ENCODE measurements around the gene HSD11B2. TPM values are rescaled to one million over a fixed set of nuclear protein-coding genes. Genes with fewer than 3 reads are reported as not detected.
A peak's percentile ranks its signal among the peaks of the same experiment; 100 is the strongest.

The HSD11B2 gene
- total and polyA plus RNA-seq, 4 donors, result 0.51 to 6.7 (median 2.2) TPM

GRCh38 chr16:67393111-67393787 is 37.7 kb upstream of the HSD11B2 start, which contains the start of gene TPPP3 (continued):
- TF ChIP-seq REST (IDR thresholded peaks at IDR 0.05), result no peak
- no peak for TF ChIP-seq ZBTB33 (IDR thresholded peaks at IDR 0.05)
- no peak for TF ChIP-seq GABPA (IDR thresholded peaks at IDR 0.05 in 1 of 2, conservative IDR thresholded peaks at IDR 0.05 in 1 of 2)
- no peak for TF ChIP-seq FOXA2 (IDR thresholded peaks at IDR 0.05)
- no peak for TF ChIP-seq HNF4A (conservative IDR thresholded peaks at IDR 0.05)
- TF ChIP-seq TAF1 (conservative IDR thresholded peaks at IDR 0.05), result no peak
- no peak for TF ChIP-seq MAX (IDR thresholded peaks at IDR 0.05)

GRCh38 chr16:67393788-67394154 is 37.1 kb upstream of the HSD11B2 start:
- Histone ChIP-seq H3K27ac (ENCODE audit: low read depth in 1 of 2, low read length in 2 of 2) (no peak overlapping the region), H3K9ac (ENCODE audit: low read depth in 1 of 2, low read length in 2 of 2) (no peak overlapping the region), H3K4me1 (ENCODE audit: control insufficient read depth in 4 of 4, insufficient read depth in 4 of 4, low read length in 3 of 4) (peaks cover 3 to 21% (median 4%) of the 10 kb centered on the region in 4 donors), H3K4me3 (ENCODE audit: low read depth in 1 of 3, low read length in 3 of 3) (peak overlapping the region in 1 of 3 donors; percentile 1), H3K9me3 (ENCODE audit: control insufficient read depth in 4 of 4, low read length in 3 of 4) (no peaks in the 10 kb centered on the region), H3K36me3 (ENCODE audit: control insufficient read depth in 4 of 4, insufficient read depth in 3 of 4, low read depth in 1 of 4, low read length in 3 of 4) (no peaks in the 10 kb centered on the region), H3K27me3 (ENCODE audit: control insufficient read depth in 4 of 4, insufficient read depth in 4 of 4, low read length in 3 of 4) (peaks cover 0 to 3% (median 1%) of the 10 kb centered on the region in 4 donors)
- 8% methylated on average over 20 of the region's 20 CpGs for WGBS
- DNase-seq (ENCODE audit: low spot score), result no peak
- TF ChIP-seq FOXA2 (IDR thresholded peaks at IDR 0.05), result no peak
- TF ChIP-seq GABPA (IDR thresholded peaks at IDR 0.05 in 1 of 2, conservative IDR thresholded peaks at IDR 0.05 in 1 of 2), result no peak
- TF ChIP-seq EGR1 (IDR thresholded peaks at IDR 0.05; ENCODE audit: low read depth in 2 of 2), result no peak
- TF ChIP-seq ZBTB33 (IDR thresholded peaks at IDR 0.05), result no peak
- TF ChIP-seq REST (IDR thresholded peaks at IDR 0.05), result no peak
- no peak for TF ChIP-seq SP1 (IDR thresholded peaks at IDR 0.05)
- no peak for TF ChIP-seq HNF4G (IDR thresholded peaks at IDR 0.05)
- TF ChIP-seq TAF1 (conservative IDR thresholded peaks at IDR 0.05), result no peak
- TF ChIP-seq YY1 (IDR thresholded peaks at IDR 0.05), result no peak
- no peak for TF ChIP-seq FOXA1 (IDR thresholded peaks at IDR 0.05)
- TF ChIP-seq HNF4A (conservative IDR thresholded peaks at IDR 0.05), result no peak
- no peak for TF ChIP-seq MAX (IDR thresholded peaks at IDR 0.05)
- no peak for TF ChIP-seq RXRA (IDR thresholded peaks at IDR 0.05)
- TF ChIP-seq NR2F2 (IDR thresholded peaks at IDR 0.05), result no peak
- no peak for TF ChIP-seq CTCF (IDR thresholded peaks at IDR 0.05; ENCODE audit: low read depth, low read length, missing input control)
- TF ChIP-seq JUND (IDR thresholded peaks at IDR 0.05), result no peak
